ENCODE data around the gene SNX30.

- TF ChIP-seq CTCF (IDR thresholded peaks at IDR 0.05) (no peak), POLR2AphosphoS5 (IDR thresholded peaks at IDR 0.05; ENCODE audit: low read depth, low read length) (no peak), REST (IDR thresholded peaks at IDR 0.05; ENCODE audit: insufficient read depth in 1 of 2, low read depth in 2 of 2, low read length in 1 of 2) (no peak), TCF7L2 (IDR thresholded peaks at IDR 0.05; ENCODE audit: low read depth, low read length) (no peak), SIN3A (IDR thresholded peaks at IDR 0.05; ENCODE audit: borderline replicate concordance, insufficient read depth, low read depth, low read length) (no peak)
These were observed 128.2 kb downstream of the SNX30 start for GRCh38 chr9:112878752-112879151.

Measured in Panc1 (cell line).